GM18502 (cell line): Measurements from ENCODE around the gene BNC1.
"Not testable (repeated sequence)": the region's sequence is repeated elsewhere in the genome, so short reads cannot be mapped to it uniquely, and the experiment has no call there.

Experiments used
- ATAC-seq: cut with Tn5 transposase; IDR thresholded peaks from one replicate; pipeline ENCODE4 v1.9.1; 2021; ENCODE audit warnings: mild to moderate bottlenecking; ENCODE audit not compliant: unreplicated experiment, poor library complexity

The BNC1 gene

DNA sequence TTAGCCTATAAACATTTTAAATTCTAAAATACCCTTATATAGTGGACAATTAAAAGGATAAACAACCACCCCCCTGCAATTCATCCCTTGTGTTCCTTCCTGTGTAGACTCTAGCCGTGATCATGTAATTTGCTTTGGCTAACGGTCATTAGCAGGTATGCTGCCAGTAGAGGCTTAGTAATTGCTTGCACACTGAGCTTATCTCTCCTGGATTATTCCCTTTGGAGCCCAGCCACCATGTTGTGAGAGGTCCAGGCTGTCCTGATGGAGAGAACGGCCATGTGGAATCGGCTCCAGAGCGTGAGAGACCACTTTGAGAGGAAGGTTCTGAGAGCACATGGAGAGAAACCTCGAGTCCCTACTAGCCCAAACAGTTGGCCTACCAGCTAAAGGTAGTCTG, 11.0 kb upstream of the BNC1 start:
- no peak for ATAC-seq

GRCh38 chr15:83293201-83293600, 8.7 kb upstream of the BNC1 start:
- no peak for ATAC-seq

GRCh38 chr15:83292317-83292716, 7.9 kb upstream of the BNC1 start:
- ATAC-seq: no peak

- no peak for ATAC-seq
These were observed 5.8 kb upstream of the BNC1 start for GRCh38 chr15:83290236-83290635.

- ATAC-seq: no peak
These were observed 4.7 kb upstream of the BNC1 start for GRCh38 chr15:83289160-83289559.

GRCh38 chr15:83288381-83288801, 3.9 kb upstream of the BNC1 start:
- no peak for ATAC-seq

DNA sequence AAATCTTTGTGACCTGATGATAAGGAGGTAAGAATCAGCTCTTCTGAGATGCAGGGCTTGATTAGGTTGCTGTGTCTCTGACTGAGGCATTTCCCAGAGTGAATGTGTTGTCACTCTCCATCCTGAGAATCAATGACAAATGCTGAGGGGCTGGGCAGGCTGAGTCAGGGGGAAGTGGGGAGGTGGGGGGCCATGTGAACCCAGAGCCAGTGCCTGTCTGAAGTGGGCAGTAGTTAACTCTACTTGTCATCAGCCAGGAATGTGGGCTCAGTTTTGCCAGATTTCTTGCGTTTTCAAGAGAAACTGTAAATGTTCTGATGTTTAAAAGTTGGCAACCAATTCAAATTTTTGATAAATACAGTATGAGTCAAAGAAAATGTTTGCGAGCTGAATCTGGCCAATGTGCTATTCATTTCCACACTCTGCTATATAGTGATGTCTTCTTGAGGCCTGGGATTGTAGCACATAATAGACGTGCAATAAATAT, 3.1 kb upstream of the BNC1 start:
- no peak for ATAC-seq

DNA sequence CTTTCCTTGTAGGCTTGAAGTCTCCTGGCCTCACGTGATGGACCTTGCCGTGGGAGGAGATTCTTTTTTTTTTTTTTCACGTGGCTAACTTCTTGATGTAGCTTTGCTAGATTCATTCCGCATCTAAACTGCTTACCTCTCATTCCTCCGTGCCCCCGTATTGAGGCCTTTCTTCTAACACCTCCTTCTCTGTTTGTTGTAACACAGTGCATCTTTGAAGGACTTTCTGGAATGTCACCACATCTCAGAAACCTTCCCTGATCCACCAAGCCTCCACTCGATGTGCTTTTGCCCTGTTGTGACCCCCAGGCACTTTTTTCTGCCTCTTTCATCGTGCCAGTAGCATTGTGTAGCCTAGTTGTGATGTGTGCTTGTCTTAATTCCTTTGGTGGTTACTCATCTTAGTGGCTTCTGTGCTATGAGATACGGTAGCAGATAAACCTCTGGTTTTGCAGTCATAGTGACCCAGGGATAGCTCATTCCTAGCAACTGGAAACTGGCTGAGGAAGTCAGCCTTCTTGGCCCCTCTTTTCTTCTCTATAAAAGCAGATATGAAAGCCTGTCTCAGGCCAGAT, 1.6 kb upstream of the BNC1 start:
- no peak for ATAC-seq

DNA sequence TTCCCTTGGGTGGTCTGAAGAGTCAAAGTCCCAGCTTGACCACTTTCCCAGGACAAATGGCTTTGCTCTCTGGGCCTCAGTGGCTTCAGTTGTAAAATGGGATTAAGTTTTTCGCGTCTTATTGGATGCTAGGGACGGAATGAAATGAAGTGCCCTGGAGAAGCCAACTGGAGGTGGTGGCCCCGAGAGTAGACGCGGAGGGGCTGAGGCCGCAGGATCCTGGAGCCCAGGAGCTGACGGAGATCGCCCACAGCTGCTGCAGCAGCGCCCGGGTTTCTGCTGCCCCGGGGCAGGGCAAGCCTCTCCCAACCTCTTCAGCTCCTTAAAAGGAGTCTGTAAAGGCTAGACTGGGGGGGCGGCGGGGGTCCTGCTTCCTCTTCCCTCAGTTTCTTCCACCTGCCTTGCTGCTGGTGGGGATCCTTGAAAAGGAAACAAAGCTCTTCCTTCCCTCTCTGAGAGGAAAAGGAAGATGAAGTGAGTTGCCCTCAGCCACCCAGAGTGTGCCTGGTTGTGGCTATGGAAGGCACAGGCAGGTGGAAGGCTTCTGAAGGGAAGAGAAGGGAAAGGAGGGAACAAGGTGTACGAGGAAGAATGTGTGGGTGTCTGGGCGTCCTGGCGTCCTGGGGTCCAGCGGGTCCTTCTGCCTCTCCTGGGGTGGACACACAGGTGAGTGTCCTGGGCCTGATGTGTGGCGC, 967 bp upstream of the BNC1 start:
- no peak for ATAC-seq

DNA sequence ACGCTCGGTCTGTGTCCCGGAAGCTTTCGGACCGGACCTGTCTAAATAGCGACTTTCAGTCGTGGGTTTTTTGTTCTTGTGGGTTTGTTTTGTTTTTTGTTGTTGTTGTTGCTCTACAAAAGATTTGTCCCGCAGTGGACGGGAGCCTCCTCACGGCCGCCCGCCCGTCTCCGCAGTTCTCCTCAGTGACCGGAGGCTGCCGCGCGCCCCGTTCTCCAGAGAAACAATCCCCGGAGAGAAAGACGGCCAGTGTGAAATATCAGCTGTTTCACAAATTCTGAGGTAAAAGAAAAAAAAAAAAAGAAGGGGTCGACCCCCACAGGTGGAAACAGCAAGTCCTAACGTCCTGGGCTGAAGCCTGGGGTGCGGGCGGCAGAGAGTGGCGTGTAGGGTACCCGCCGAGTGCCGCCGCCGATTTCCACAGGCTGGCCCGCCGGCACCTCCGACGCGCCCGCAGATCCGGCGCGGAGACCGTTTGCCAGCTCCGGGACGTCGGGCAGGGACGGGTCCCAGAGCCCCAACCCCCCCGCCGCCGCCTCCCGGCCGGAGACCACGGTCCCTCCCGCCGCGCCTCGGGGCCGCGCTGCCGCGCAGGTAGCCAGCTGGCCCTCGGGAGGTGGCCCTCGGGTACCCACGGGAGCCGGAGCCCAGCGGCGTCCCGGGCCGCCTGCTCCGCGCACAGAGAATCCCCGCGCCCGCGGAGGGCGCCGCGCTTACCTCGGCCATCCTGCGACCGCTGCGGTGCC, 478 bp downstream of the BNC1 start:
- ATAC-seq: no peak

DNA sequence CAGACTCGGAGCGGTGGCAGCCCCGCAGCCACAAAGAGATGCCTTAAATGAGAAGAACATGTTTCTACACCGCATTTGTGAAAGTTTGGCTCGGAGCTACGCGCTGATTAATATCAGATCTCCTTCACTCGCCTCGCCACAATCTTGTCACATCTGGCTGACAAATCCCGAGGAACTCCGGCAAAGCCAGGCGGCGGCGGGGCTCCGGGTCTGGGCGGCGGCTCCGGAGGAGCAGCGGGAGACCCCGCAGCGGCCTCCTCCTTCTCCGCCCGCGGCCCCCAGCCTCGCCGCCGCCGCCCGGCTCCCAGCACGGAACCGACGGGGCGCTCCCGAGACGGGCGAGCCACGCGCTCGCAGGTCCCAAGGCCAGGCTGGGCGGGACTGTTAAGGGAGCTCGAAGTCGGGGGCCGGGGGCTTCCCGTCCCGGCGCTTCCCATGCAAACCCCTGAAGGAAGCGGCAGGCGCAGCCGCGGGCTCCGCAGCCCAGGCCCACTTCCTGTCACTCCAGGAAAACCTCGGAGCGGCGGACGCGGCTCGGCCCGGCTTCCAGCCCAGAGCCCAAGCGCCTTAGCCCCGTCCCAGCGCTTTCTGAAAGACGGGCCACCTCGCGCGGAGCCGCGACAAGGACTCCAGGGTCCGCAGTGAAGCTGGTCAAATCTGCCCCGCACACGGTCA, 1.2 kb downstream of the BNC1 start:
- ATAC-seq: no peak

- ATAC-seq: no peak
These were observed 1.7 kb downstream of the BNC1 start for GRCh38 chr15:83282776-83283137.

DNA sequence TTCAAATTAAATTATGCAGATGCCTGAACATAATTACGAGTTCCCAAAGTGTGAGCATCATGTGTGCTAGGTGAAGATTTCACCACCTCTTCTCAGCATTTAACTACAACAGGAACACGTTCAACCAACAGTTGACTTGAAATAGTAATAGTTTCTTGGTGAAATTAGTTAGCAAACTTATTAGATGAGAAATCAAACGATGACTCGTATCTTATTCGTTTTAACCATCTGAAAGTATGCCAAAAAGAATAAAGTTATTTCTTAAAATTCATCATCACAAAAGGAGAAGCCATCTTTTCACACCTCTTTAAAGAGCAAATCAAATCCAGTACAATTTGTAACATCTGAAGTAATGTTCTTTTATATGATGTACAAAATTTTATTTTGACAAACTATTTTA, 2.3 kb downstream of the BNC1 start:
- ATAC-seq: no peak

DNA sequence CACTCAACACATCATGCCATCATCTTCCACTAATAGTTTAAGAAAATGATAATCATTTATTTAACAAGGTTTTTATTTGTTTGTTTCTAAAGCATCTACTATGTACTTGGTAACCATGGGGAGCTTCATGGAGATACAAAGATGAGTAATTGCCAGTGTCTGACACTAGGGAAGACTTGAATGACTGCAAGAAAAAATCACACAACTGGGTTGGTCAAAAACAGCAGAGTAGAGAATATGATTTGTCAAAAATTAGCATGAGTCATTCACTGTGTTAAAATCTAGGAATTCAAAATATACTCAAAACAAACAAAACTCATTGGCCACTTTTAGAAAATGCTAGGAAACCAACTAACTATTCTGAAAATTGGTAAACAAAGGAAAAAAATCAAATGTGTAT, 6.3 kb downstream of the BNC1 start:
- no peak for ATAC-seq

DNA sequence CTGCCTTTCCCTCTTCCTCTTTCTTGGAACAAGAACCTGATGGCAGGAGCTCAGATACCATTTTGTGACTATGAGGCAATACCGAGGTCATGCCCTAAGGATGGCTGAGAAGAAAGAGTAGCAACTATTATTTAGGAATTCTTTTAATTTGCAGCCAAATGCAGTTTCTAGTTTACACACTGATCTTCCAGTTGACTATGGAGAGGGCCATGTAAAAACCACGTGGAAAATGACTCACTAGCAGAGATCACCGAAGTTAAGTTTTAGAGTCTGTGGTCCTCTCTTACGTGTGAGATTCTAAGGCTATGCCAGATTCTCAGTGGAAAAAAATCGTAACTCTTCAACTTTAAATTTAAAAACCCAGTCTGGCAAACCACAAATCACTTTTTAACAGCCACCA, 7.8 kb downstream of the BNC1 start:
- ATAC-seq: no peak

DNA sequence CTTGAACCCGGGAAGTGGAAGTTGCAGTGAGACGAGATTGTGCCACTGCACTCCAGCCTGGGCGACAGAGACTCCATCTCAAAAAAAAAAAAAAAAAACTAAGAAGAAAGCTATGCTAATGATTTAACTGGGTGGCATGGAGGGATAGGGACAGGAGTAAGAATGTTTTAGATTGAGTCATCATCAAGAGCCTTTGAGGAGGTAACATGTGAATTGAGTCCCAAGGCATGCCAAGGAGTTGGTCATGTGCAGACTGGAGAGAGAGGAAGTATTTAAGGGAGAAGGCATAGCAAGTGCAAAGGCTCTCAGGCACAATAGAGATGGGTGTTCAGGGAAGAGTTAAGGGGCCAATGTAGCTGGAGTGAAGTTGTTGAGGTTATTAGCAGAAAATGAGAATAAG, 9.1 kb downstream of the BNC1 start:
- no peak for ATAC-seq

DNA sequence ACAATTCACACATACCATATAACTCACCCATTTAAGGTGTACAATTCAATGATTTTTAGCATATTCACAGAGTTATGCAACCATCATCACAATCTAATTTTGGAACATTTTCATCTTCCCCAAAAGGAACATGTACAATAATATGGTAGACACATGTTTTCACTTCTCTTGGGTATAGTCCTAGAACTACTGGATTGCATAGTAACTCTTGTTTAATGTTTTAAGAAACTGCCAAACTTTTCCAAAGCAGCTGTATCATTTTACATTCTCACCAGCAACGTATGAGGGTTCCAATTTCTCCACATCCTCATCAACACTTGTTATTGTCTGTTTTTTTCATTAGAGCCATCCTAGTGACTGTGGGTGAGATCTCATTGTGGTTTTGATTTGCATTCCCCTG, 14.3 kb downstream of the BNC1 start:
- ATAC-seq: no peak

- no peak for ATAC-seq
These were observed 16.3 kb downstream of the BNC1 start for GRCh38 chr15:83268147-83268546.

DNA sequence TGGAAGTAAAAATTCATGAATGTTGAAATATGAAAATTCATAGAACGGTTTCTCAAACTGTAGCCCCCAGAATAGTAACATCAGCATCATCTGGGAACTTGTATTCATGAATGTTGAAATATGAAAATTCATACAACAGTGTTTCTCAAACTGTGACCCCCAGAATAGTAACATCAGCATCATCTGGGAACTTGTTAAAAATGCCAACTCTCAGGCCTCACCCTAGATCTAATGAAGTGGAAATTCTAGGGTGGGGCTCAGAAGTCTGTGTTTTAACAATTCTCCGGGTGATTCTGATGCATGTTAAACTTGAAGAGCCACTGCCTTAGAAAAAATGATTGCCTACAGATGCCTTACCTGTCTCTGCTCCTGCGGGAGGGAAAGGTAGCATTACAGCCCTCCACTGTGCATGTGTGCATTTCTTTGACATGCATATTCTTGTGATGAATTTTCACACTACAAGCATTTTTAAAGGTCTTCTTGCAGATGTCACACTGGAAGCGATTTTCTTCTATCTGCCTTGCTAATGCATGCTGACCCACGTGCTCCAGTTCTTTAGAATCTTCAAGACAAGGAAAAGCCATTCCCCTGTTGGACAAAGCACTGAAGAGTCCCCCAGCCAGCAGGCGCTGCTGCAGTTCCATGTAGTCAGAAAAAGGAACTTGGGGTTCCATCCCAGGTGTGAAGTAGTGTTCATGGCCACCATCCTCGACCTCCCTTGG, 21.7 kb downstream of the BNC1 start:
- ATAC-seq: no peak

DNA sequence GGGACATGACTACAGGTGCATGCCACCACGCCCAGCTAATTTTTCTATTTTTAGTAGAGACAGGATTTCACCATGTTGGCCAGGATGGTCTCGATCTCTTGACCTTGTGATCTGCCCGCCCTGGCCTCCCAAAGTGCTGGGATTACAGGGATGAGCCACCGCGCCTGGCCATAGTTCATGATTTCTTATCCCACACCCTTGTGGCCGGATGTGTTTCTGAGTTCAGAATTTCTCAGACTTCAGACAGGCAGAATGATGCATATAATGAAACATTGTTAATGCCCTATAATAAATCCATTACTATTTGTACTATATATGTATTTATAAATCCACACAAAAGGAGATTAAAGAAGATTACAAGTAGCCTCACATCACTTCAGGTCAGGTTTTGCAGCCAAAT, 22.3 kb downstream of the BNC1 start:
- ATAC-seq: not testable (repeated sequence)
